Measurements from ENCODE around the gene SMIM36. TPM values are rescaled to one million over a fixed set of nuclear protein-coding genes. Genes with fewer than 3 reads are reported as not detected.
A peak's percentile ranks its signal among the peaks of the same experiment; 100 is the strongest.
"Not testable (repeated sequence)": the region's sequence is repeated elsewhere in the genome, so short reads cannot be mapped to it uniquely, and the experiment has no call there.

The SMIM36 gene
- total and polyA plus RNA-seq, 10 of the 15 experiments (the other 5 are each of a cell fraction or from before 2014, with no cell fraction given) = not detected

DNA sequence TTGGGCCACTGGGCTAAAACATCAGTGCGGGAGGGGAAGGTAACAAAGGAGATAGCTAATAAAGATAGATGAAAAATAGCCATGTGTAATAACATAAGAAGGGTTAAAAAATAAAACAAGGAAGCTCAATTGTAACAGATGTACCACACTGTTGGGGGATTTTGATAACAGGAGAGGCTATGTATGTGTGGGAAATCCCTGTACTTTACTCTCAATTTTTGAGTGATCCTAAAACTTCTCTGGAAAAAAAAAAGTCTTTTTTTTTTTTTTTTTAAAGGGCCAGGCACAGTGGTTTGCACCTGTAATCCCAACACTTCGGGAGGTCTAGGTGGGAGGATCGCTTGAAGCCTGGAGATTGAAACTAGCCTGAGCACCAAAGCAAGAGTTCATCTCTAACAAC, 87.7 kb downstream of the SMIM36 start (continued):
- TF ChIP-seq BACH1 (IDR thresholded peaks at IDR 0.05; ENCODE audit: borderline replicate concordance) (no peak), FOXK2 (IDR thresholded peaks at IDR 0.05) (no peak), HDGF (IDR thresholded peaks at IDR 0.05) (no peak), NFIC (IDR thresholded peaks at IDR 0.05; ENCODE audit: low read depth, low read length) (peak; percentile 24; the same call in 1 of the 2 replicates), ZNF274 (IDR thresholded peaks at IDR 0.05; ENCODE audit: insufficient read depth, insufficient read length) (no peak)
- TF ChIP-seq, protein P1, sequence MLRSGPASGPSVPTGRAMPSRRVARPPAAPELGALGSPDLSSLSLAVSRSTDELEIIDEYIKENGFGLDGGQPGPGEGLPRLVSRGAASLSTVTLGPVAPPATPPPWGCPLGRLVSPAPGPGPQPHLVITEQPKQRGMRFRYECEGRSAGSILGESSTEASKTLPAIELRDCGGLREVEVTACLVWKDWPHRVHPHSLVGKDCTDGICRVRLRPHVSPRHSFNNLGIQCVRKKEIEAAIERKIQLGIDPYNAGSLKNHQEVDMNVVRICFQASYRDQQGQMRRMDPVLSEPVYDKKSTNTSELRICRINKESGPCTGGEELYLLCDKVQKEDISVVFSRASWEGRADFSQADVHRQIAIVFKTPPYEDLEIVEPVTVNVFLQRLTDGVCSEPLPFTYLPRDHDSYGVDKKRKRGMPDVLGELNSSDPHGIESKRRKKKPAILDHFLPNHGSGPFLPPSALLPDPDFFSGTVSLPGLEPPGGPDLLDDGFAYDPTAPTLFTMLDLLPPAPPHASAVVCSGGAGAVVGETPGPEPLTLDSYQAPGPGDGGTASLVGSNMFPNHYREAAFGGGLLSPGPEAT (IDR thresholded peaks at IDR 0.05; ENCODE audit: low read depth) = peak; percentile 60; the same call in 1 of the 2 replicates
- TF ChIP-seq, protein P2, sequence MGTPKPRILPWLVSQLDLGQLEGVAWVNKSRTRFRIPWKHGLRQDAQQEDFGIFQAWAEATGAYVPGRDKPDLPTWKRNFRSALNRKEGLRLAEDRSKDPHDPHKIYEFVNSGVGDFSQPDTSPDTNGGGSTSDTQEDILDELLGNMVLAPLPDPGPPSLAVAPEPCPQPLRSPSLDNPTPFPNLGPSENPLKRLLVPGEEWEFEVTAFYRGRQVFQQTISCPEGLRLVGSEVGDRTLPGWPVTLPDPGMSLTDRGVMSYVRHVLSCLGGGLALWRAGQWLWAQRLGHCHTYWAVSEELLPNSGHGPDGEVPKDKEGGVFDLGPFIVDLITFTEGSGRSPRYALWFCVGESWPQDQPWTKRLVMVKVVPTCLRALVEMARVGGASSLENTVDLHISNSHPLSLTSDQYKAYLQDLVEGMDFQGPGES (IDR thresholded peaks at IDR 0.05) = no peak

DNA sequence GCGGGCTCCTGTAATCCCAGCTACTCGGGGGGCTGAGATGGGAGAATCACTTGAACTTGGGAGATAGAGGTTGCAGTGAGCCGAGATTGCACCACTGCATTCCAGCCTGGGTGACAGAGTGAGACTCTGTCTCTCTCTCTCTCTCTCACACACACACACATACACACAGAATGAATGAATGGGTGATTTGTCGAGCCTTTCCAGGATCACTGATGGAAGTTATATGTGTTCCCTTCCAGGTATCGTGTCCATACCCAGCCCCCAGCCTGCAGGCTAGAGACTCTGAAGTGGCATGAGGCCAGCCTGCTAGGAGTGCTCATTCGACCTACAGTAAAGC, 88.5 kb downstream of the SMIM36 start:
- BruUV-seq (replicated peaks); H3K9me3 ChIP-seq (replicated peaks; ENCODE audit: control insufficient read depth, insufficient read depth, low read length); H3K27me3 ChIP-seq (replicated peaks in 1 of 2; ENCODE audit: control insufficient read depth in 2 of 2, insufficient read depth in 2 of 2, low read length in 1 of 2); DNase-seq (ENCODE audit: low read depth, low spot score); FAIRE-seq; ATAC-seq; H3K36me3 ChIP-seq (ENCODE audit: control insufficient read depth in 2 of 2, insufficient read depth in 2 of 2, low read length in 1 of 2); H4K20me1 ChIP-seq (ENCODE audit: control insufficient read depth, insufficient read depth): not testable (repeated sequence)
- ChIA-PET RAD21 (ENCODE audit: unreplicated experiment) (interaction anchor here (0.7 to 8.9 kb wide), 5 partner anchors 12 to 44 kb away, joined by 3 to 99 read pairs (median 3); no protein-coding TSS in a partner anchor), POLR2A (interaction anchor here (1.0 to 6.4 kb wide), 5 partner anchors 12 to 87 kb away, joined by 3 to 106 read pairs (median 7); no protein-coding TSS in a partner anchor), SMC1A (ENCODE audit: uncharacterized antibody, unreplicated experiment) (interaction anchor here (0.9 to 16.9 kb wide), 5 partner anchors 8 to 89 kb away, joined by 3 to 359 read pairs (median 9); partner anchors contain the start of gene SMIM36), CTCF (interaction anchor here (0.8 to 1.0 kb wide), 3 partner anchors 13 to 66 kb away, joined by 3 read pairs; no protein-coding TSS in a partner anchor)
- TF ChIP-seq SMARCA5 (IDR thresholded peaks at IDR 0.05) = 0 out of 2 replicates have a peak, but pooled peaks have one; percentile 34
- intact Hi-C loops (cut with micrococcal nuclease; ENCODE audit: unreplicated experiment) (loop anchor here (1.0 to 2.0 kb wide), 2 partner anchors 15 to 36 kb away; no protein-coding TSS in a partner anchor), in situ Hi-C loops (cut with MboI) (loop anchor here (5.0 kb wide), 1 partner anchor 90 kb away; the partner anchor contains the start of gene SMIM36)
- Histone ChIP-seq H3K4me3 (peak overlapping the region; percentile 57), H2AFZ (ENCODE audit: control insufficient read depth, low read depth, low read length) (peak overlapping the region; percentile 49), H3K9ac (ENCODE audit: control insufficient read depth, insufficient read depth, low read length) (peak overlapping the region; percentile 6; the same call in 1 of the 2 replicates), H3K79me2 (ENCODE audit: control insufficient read depth, insufficient read depth, low read length) (peaks cover 42% of the 10 kb centered on the region), H3K4me2 (ENCODE audit: control insufficient read depth, insufficient read depth) (peak overlapping the region; percentile 51), H3K27ac (ENCODE audit: control insufficient read depth, insufficient read depth) (peak overlapping the region; percentile 63), H3K4me1 (ENCODE audit: control insufficient read depth, insufficient read depth, low read length) (peaks cover 40% of the 10 kb centered on the region)
- WGBS (ENCODE audit: insufficient coverage, insufficient replicate concordance, low lambda C conversion rate, missing lambda C conversion rate) = 54% methylated on average over 6 of the region's 6 CpGs
